HepG2 (cell line): ENCODE data around the gene HSPA14. TPM values are rescaled to one million over a fixed set of nuclear protein-coding genes. Genes with fewer than 3 reads are reported as not detected.

Source experiments
- ATAC-seq: fragments of 200-7000 bp; cut with Tn5 transposase; 3 replicates; pipeline ENCODE4 v1.9.1; 2020; ENCODE audit warnings: mild to moderate bottlenecking, moderate library complexity
- BruUV-seq: library from RNA; stranded (reverse); fragments of 400-500 nt; replicated peaks from 2 replicates; lab custom pipeline; 2021; lab: Mats Ljungman, UMichigan
- CTCF ChIA-PET: fragments of 300-600 bp; formaldehyde crosslinking; extraction: SDS; loops from one replicate; lab custom pipeline; 2021; ENCODE audit warnings: low total read pairs, inconsistent platforms, low intra/inter-chr PET ratio; lab: Yijun Ruan, JAX
- POLR2A ChIA-PET: fragments of 350-600 bp; sonication (Branson Sonifier 250); formaldehyde crosslinking; loops from one replicate; lab custom pipeline; 2020; ENCODE audit warnings: antibody characterized with exemption, inconsistent platforms; lab: Yijun Ruan, JAX
- DNase-seq: peaks from one replicate; pipeline ENCODE4 v3.0.0-alpha.2; 2015; ENCODE audit warnings: low spot score
- FAIRE-seq: peaks from 3 replicates; lab custom pipeline; 2011; peaks lifted over from hg19 to GRCh38; lab: Jason Lieb, UNC
- H2AFZ ChIP-seq: one replicate; pipeline ENCODE4 v1.6.1; 2011; ENCODE audit warnings: low read length, inconsistent platforms
- H3K27ac ChIP-seq: fragments of 300-600 bp; 3 replicates; pipeline ENCODE4 v1.8.0; 2011; ENCODE audit warnings: mixed run types, mild to moderate bottlenecking, mixed read lengths, low read length, inconsistent platforms; ENCODE audit not compliant: insufficient read depth; ENCODE audit errors: extremely low read length
- H3K27me3 ChIP-seq, 2 experiments: fragments of 200-600 bp in 1 of 2; 2 replicates in 1 of 2; 3 replicates in 1 of 2; pipeline versions ENCODE4 v1.6.0 to v1.8.0; 2011; ENCODE audit warnings: low read length in 2 of 2, mild to moderate bottlenecking in 2 of 2, moderate library complexity in 2 of 2, inconsistent platforms in 1 of 2; ENCODE audit not compliant: insufficient read depth in 2 of 2, control insufficient read depth in 1 of 2
- H3K36me3 ChIP-seq, 2 experiments: fragments of 200-600 bp in 1 of 2; replicated peaks in 1 of 2; 2 replicates in 1 of 2; 3 replicates in 1 of 2; pipeline versions ENCODE4 v1.5.1 to v1.8.0; 2011; ENCODE audit warnings: low read length in 2 of 2, inconsistent platforms in 1 of 2; ENCODE audit not compliant: insufficient read depth in 2 of 2, control insufficient read depth in 1 of 2
- H3K4me1 ChIP-seq: 2 replicates; pipeline ENCODE4 v1.5.1; 2012; ENCODE audit warnings: low read length, inconsistent platforms; ENCODE audit not compliant: insufficient read depth
- H3K4me2 ChIP-seq: 2 replicates; pipeline ENCODE4 v1.6.0; 2011; ENCODE audit warnings: low read depth, low read length, inconsistent platforms
- H3K4me3 ChIP-seq, 3 experiments: fragments of 200-600 bp in 1 of 3; sonication (generic), shearing (Covaris generic) in 1 of 3; replicated peaks in 1 of 3; 2 replicates each; pipeline ENCODE4 v1.5.1; 2011 to 2016; ENCODE audit warnings: low read length in 3 of 3, inconsistent platforms in 2 of 3, low read depth in 2 of 3, mild to moderate bottlenecking in 2 of 3, control low read depth in 1 of 3, mixed read lengths in 1 of 3; ENCODE audit not compliant: insufficient read depth in 1 of 3
- H3K79me2 ChIP-seq: one replicate; pipeline ENCODE4 v1.6.1; 2011; ENCODE audit warnings: low read length, inconsistent platforms; ENCODE audit not compliant: insufficient read depth
- H3K9ac ChIP-seq: 2 replicates; pipeline ENCODE4 v1.6.0; 2011; ENCODE audit warnings: mild to moderate bottlenecking, low read depth, low read length, inconsistent platforms; ENCODE audit not compliant: insufficient read depth
- H3K9me3 ChIP-seq: 2 replicates; pipeline ENCODE4 v1.5.1; 2012; ENCODE audit warnings: mild to moderate bottlenecking, low read length
- H4K20me1 ChIP-seq: 2 replicates; pipeline ENCODE4 v1.6.0; 2011; ENCODE audit warnings: inconsistent platforms, mild to moderate bottlenecking, low read length, moderate library complexity; ENCODE audit not compliant: insufficient read depth
- BCL6 ChIP-seq: IDR thresholded peaks from 2 replicates; pipeline ENCODE4 v1.6.1; 2016; ENCODE audit warnings: missing genetic modification reagents, missing compliant biosample characterization
- CCAR2 ChIP-seq: fragments of 200-400 bp; formaldehyde crosslinking; optimal IDR thresholded peaks from 2 replicates; pipeline ENCODE3; 2018; ENCODE audit warnings: low read depth, mild to moderate bottlenecking, low read length, moderate library complexity
- IKZF4 ChIP-seq: sonication (generic); formaldehyde crosslinking; IDR thresholded peaks from 2 replicates; pipeline ENCODE4 v1.5.1; 2020; ENCODE audit warnings: borderline replicate concordance, mild to moderate bottlenecking, low read depth, missing genetic modification reagents; ENCODE audit errors: not compliant biosample characterization
- JUNB ChIP-seq: sonication (generic); formaldehyde crosslinking; IDR thresholded peaks from 2 replicates; pipeline ENCODE4 v1.8.0; 2022; ENCODE audit warnings: missing genetic modification reagents, mild to moderate bottlenecking, borderline replicate concordance
- SIX4 ChIP-seq: sonication (generic); formaldehyde crosslinking; IDR thresholded peaks from 2 replicates; pipeline ENCODE4 v1.4.0; 2020; ENCODE audit warnings: missing genetic modification reagents
- SYNCRIP ChIP-seq: fragments of 200-400 bp; formaldehyde crosslinking; IDR thresholded peaks from 2 replicates; pipeline ENCODE4 v1.6.1; 2018; ENCODE audit warnings: mild to moderate bottlenecking, low read depth, low read length; ENCODE audit not compliant: insufficient read depth
- TAF1 ChIP-seq: sonication (generic); formaldehyde crosslinking; IDR thresholded peaks from 2 replicates; pipeline ENCODE4 v1.4.0; 2020; ENCODE audit warnings: missing genetic modification reagents
- ZBTB8A ChIP-seq: sonication (generic); formaldehyde crosslinking; IDR thresholded peaks from 2 replicates; pipeline ENCODE4 v1.4.0; 2020; ENCODE audit warnings: mild to moderate bottlenecking, low read depth, missing genetic modification reagents, borderline replicate concordance
- ZFAT ChIP-seq: sonication (generic); formaldehyde crosslinking; conservative IDR thresholded peaks from 2 replicates; pipeline ENCODE4 v1.8.1; 2023; ENCODE audit warnings: missing genetic modification reagents, inconsistent platforms
- ZNF136 ChIP-seq: sonication (generic); formaldehyde crosslinking; IDR thresholded peaks from 2 replicates; pipeline ENCODE4 v1.8.1; 2022; ENCODE audit warnings: low read depth, mild to moderate bottlenecking, moderate library complexity, missing genetic modification reagents
- ZNF839 ChIP-seq: sonication (generic); formaldehyde crosslinking; IDR thresholded peaks from 2 replicates; pipeline ENCODE4 v1.4.0; 2020; ENCODE audit warnings: missing genetic modification reagents, mild to moderate bottlenecking, borderline replicate concordance
- WGBS: methylation state at CpG from one replicate; pipeline ENCODE4 v1.1.6; 2017; ENCODE audit warnings: low lambda C conversion rate; 5-methylcytosine and 5-hydroxymethylcytosine counted together
- in situ Hi-C: cut with HindIII; loops from 2 replicates; pipeline ENCODE4 v1.10.0; 2017; ENCODE audit warnings: low pct_unique_long_range_greater_than_20kb; ENCODE audit not compliant: extremely low pct_ligation_motif_present
- intact Hi-C: fragments of 100-400 bp; cut with micrococcal nuclease; formaldehyde crosslinking; loops from one replicate; pipeline ENCODE4 v1.10.0; 2022; ENCODE audit not compliant: unreplicated experiment
- polyA plus RNA-seq, 8 experiments: library from polyadenylated mRNA; depleted of rRNA in 3 of 8; stranded (reverse) in 7 of 8; unstranded in 1 of 8; fragments of >200 nt; fragmentation: Illumina TruSeq in 4 of 8; extraction: Trizol in 4 of 8; gene quantifications; 2 replicates each; pipeline versions ENCODE4 v1.2.1 to v1.2.3, GENCODE V29; 2011 to 2016; ENCODE audit warnings: low read depth in 4 of 8, missing spikeins in 1 of 8, mixed read lengths in 1 of 8; ENCODE audit not compliant: insufficient read depth in 1 of 8
- total RNA-seq, 5 experiments: library from RNA; depleted of rRNA; stranded (reverse); fragments of >200 nt; fragmentation: Illumina TruSeq; extraction: Trizol; gene quantifications; 2 replicates each; pipeline ENCODE4 v1.2.3, GENCODE V29; 2016; ENCODE audit warnings: low read depth in 1 of 5
- TF ChIP-seq, protein P1 (sequence below): sonication (generic); formaldehyde crosslinking; IDR thresholded peaks from 2 replicates; pipeline ENCODE4 v1.4.0; 2020; ENCODE audit warnings: mild to moderate bottlenecking, missing genetic modification reagents
- TF ChIP-seq, protein P2 (sequence below): sonication (generic); formaldehyde crosslinking; IDR thresholded peaks from 2 replicates; pipeline ENCODE4 v1.4.0; 2020; ENCODE audit warnings: missing genetic modification reagents

The HSPA14 gene
- total and polyA plus RNA-seq, 2 of the 13 experiments (the other 11 are each of a cell fraction or from before 2014, with no cell fraction given) = 10.7 to 29.8 TPM

DNA sequence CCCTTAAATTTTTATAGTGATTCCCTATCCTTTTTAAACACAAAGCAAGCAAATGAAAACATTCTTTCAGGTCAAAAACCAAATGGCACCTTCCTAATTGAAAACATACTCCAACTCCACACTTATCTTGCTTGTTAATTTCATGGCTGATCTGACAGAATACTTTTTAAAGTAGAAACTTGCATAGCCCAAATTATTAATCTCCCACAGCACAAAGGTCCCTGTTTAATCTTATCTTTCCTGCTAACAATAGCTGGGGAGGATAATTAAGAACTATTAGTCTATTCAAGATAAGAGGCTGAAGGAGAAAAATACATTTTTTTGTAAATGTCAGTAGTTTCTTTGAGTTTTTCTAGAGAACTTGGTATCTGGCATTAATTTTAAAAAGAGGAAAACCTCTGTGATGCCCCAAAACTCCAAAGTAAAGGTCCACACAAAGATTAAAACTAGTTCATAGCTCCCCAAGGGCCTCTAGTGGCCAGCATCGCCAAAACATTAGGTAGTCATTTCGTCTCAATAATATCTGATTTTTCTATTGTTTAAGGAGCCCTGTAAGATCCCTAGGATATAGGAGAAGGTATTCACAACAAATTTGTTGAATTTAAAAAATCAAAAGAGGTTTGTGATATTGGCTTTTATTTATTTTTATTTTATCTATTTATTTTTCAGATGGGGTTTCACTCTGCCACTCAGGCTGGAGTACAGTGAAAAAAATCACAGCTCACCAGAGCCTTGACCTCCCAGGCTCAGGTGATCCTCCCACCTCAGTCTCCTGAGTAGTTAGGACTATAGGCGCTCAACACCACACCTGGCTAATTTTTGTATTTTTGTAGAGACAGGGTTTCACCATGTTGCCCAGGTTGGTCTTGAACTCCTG, 15.0 kb upstream of the HSPA14 start (continued):
- TF ChIP-seq, protein P1, sequence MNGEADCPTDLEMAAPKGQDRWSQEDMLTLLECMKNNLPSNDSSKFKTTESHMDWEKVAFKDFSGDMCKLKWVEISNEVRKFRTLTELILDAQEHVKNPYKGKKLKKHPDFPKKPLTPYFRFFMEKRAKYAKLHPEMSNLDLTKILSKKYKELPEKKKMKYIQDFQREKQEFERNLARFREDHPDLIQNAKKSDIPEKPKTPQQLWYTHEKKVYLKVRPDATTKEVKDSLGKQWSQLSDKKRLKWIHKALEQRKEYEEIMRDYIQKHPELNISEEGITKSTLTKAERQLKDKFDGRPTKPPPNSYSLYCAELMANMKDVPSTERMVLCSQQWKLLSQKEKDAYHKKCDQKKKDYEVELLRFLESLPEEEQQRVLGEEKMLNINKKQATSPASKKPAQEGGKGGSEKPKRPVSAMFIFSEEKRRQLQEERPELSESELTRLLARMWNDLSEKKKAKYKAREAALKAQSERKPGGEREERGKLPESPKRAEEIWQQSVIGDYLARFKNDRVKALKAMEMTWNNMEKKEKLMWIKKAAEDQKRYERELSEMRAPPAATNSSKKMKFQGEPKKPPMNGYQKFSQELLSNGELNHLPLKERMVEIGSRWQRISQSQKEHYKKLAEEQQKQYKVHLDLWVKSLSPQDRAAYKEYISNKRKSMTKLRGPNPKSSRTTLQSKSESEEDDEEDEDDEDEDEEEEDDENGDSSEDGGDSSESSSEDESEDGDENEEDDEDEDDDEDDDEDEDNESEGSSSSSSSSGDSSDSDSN = no peak
- TF ChIP-seq ZNF839 (CRISPR knock-in tag) (no peak), ZFAT (CRISPR knock-in tag) (no peak), CCAR2 (no peak)

DNA sequence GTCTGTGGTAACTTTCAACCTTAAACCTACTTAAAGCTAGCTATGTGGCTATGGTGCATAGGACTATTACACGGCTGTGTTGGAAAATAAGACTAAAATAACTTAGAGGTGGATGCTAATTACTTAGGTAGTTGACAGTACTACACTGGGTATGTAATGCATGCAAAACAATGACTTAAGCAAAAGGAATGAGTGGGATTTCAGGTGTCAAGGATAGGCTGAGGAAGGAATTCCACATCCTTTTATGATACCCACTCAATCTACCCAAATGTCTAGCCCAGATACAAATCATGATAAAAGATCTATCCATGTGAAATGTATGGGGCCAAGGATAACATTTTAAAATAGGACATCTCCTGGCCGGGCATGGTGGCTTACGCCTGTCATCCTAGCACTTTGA, 14.1 kb upstream of the HSPA14 start:
- H3K9ac ChIP-seq = no peak overlapping the region
- in situ Hi-C loops = loop anchor here (5.0 to 25.0 kb wide), 2 partner anchors 327 to 637 kb away; no protein-coding TSS in a partner anchor
- H3K27me3 ChIP-seq = peaks cover 0 to 1% of the 10 kb centered on the region in 2 experiments; a peak in 1 of 5 replicates
- intact Hi-C loops = loop anchor here (1.0 kb wide), 2 partner anchors 288 to 325 kb away; no protein-coding TSS in a partner anchor
- WGBS = 53% methylated on average over 3 of the region's 3 CpGs
- H2AFZ ChIP-seq = no peak overlapping the region
- BruUV-seq = no TSS peak
- ChIA-PET CTCF (interaction anchor here (1.9 to 2.4 kb wide), 2 partner anchors 287 to 325 kb away, joined by 13 to 16 read pairs; no protein-coding TSS in a partner anchor), POLR2A (no interaction called here)
- FAIRE-seq (no peak), ATAC-seq (no peak), DNase-seq (no peak)
- H3K9me3 ChIP-seq = no peaks in the 10 kb centered on the region
- no peaks in the 10 kb centered on the region for H3K4me1 ChIP-seq
- H3K4me2 ChIP-seq = no peak overlapping the region
- H3K27ac ChIP-seq = no peak overlapping the region
- H3K36me3 ChIP-seq = no peaks in the 10 kb centered on the region
- no peaks in the 10 kb centered on the region for H4K20me1 ChIP-seq
- H3K79me2 ChIP-seq = no peaks in the 10 kb centered on the region
- TF ChIP-seq BCL6 (no peak), ZBTB8A (CRISPR knock-in tag) (no peak), JUNB (CRISPR knock-in tag) (no peak), SYNCRIP (no peak), TAF1 (CRISPR knock-in tag) (no peak), SIX4 (CRISPR knock-in tag) (no peak), ZNF136 (no peak), IKZF4 (no peak)
- TF ChIP-seq, protein P2, sequence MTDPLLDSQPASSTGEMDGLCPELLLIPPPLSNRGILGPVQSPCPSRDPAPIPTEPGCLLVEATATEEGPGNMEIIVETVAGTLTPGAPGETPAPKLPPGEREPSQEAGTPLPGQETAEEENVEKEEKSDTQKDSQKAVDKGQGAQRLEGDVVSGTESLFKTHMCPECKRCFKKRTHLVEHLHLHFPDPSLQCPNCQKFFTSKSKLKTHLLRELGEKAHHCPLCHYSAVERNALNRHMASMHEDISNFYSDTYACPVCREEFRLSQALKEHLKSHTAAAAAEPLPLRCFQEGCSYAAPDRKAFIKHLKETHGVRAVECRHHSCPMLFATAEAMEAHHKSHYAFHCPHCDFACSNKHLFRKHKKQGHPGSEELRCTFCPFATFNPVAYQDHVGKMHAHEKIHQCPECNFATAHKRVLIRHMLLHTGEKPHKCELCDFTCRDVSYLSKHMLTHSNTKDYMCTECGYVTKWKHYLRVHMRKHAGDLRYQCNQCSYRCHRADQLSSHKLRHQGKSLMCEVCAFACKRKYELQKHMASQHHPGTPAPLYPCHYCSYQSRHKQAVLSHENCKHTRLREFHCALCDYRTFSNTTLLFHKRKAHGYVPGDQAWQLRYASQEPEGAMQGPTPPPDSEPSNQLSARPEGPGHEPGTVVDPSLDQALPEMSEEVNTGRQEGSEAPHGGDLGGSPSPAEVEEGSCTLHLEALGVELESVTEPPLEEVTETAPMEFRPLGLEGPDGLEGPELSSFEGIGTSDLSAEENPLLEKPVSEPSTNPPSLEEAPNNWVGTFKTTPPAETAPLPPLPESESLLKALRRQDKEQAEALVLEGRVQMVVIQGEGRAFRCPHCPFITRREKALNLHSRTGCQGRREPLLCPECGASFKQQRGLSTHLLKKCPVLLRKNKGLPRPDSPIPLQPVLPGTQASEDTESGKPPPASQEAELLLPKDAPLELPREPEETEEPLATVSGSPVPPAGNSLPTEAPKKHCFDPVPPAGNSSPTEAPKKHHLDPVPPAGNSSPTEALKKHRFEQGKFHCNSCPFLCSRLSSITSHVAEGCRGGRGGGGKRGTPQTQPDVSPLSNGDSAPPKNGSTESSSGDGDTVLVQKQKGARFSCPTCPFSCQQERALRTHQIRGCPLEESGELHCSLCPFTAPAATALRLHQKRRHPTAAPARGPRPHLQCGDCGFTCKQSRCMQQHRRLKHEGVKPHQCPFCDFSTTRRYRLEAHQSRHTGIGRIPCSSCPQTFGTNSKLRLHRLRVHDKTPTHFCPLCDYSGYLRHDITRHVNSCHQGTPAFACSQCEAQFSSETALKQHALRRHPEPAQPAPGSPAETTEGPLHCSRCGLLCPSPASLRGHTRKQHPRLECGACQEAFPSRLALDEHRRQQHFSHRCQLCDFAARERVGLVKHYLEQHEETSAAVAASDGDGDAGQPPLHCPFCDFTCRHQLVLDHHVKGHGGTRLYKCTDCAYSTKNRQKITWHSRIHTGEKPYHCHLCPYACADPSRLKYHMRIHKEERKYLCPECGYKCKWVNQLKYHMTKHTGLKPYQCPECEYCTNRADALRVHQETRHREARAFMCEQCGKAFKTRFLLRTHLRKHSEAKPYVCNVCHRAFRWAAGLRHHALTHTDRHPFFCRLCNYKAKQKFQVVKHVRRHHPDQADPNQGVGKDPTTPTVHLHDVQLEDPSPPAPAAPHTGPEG (CRISPR knock-in tag) = no peak
- no peak overlapping the region for H3K4me3 ChIP-seq
